Neural progenitor cell (in vitro differentiated cells): ENCODE data around the gene FLRT2. TPM values are rescaled to one million over a fixed set of nuclear protein-coding genes. Genes with fewer than 3 reads are reported as not detected.

ENCODE experiments used
- DNase-seq: peaks from one replicate; pipeline ENCODE4 v3.0.0-alpha.2; 2016; ENCODE audit warnings: low spot score
- H2AFZ ChIP-seq: fragments of 200-600 bp; sonication (generic); replicated peaks from 2 replicates; pipeline ENCODE4 v1.6.1; 2016; ENCODE audit warnings: antibody characterized with exemption
- H3F3A ChIP-seq: fragments of 200-600 bp; sonication (generic); 2 replicates; pipeline ENCODE4 v1.6.1; 2016; ENCODE audit warnings: antibody characterized with exemption, low read depth
- H3K27ac ChIP-seq: fragments of 200-600 bp; sonication (generic); 2 replicates; pipeline ENCODE4 v1.5.1; 2016; ENCODE audit warnings: mild to moderate bottlenecking
- H3K27me3 ChIP-seq: fragments of 200-600 bp; sonication (generic); 2 replicates; pipeline ENCODE4 v1.6.1; 2016; ENCODE audit warnings: mild to moderate bottlenecking, moderate library complexity
- H3K36me3 ChIP-seq: fragments of 200-600 bp; sonication (generic); 2 replicates; pipeline ENCODE4 v1.5.1; 2016
- H3K4me1 ChIP-seq: fragments of 200-600 bp; sonication (generic); 2 replicates; pipeline ENCODE4 v1.6.1; 2016; ENCODE audit warnings: mixed run types
- H3K4me2 ChIP-seq: fragments of 200-600 bp; sonication (generic); 2 replicates; pipeline ENCODE4 v1.6.1; 2016
- H3K4me3 ChIP-seq: fragments of 200-600 bp; sonication (generic); 2 replicates; pipeline ENCODE4 v1.5.1; 2016
- H3K79me2 ChIP-seq: fragments of 200-600 bp; sonication (generic); 2 replicates; pipeline ENCODE4 v1.6.1; 2016; ENCODE audit warnings: low read depth
- H3K9ac ChIP-seq: fragments of 200-600 bp; sonication (generic); 2 replicates; pipeline ENCODE4 v1.6.1; 2016
- H3K9me3 ChIP-seq: fragments of 200-600 bp; sonication (generic); 2 replicates; pipeline ENCODE4 v1.5.1; 2016; ENCODE audit warnings: low read depth
- H4K20me1 ChIP-seq: fragments of 200-600 bp; sonication (generic); 2 replicates; pipeline ENCODE4 v1.6.1; 2016; ENCODE audit warnings: low read depth
- H3K27ac Mint-ChIP-seq: 3 replicates; pipeline ENCODE4 v1.8.0; 2021; ENCODE audit warnings: mixed read lengths
- H3K27me3 Mint-ChIP-seq: 2 replicates; pipeline ENCODE4 v1.8.0; 2022; ENCODE audit warnings: low read depth, mild to moderate bottlenecking, inconsistent platforms, moderate library complexity, mixed read lengths; ENCODE audit not compliant: insufficient read depth
- H3K36me3 Mint-ChIP-seq: 3 replicates; pipeline ENCODE4 v1.8.0; 2021; ENCODE audit warnings: mixed read lengths
- H3K4me1 Mint-ChIP-seq: 3 replicates; pipeline ENCODE4 v1.8.0; 2021; ENCODE audit warnings: mixed read lengths
- H3K4me3 Mint-ChIP-seq: 3 replicates; pipeline ENCODE4 v1.8.0; 2021; ENCODE audit warnings: mild to moderate bottlenecking, moderate library complexity, mixed read lengths
- H3K9me3 Mint-ChIP-seq: 3 replicates; pipeline ENCODE4 v1.8.0; 2020; ENCODE audit warnings: mixed read lengths
- CTCF ChIP-seq: fragments of 200-600 bp; sonication (generic); IDR thresholded peaks from 2 replicates; pipeline ENCODE4 v1.5.1; 2017; ENCODE audit warnings: antibody characterized with exemption, mild to moderate bottlenecking
- EZH2 ChIP-seq: fragments of 200-600 bp; sonication (generic); IDR thresholded peaks from 2 replicates; pipeline ENCODE4 v1.6.1; 2017; ENCODE audit warnings: antibody characterized with exemption, mild to moderate bottlenecking, moderate library complexity
- EZH2phosphoT487 ChIP-seq: fragments of 200-600 bp; sonication (generic); IDR thresholded peaks from 2 replicates; pipeline ENCODE4 v1.6.1; 2017; ENCODE audit warnings: antibody characterized with exemption
- total RNA-seq: library from RNA; depleted of rRNA; stranded (reverse); fragments of >200 nt; gene quantifications from 2 replicates; pipeline ENCODE4 v1.2.3, GENCODE V29; 2015; ENCODE audit warnings: low replicate concordance

FLRT2 gene
- total RNA-seq, 1 donor from 2014 or later = 8.5 TPM

- Histone ChIP-seq H3K36me3 (no peaks in the 10 kb centered on the region), H3K27me3 (no peaks in the 10 kb centered on the region), H3K9ac (no peak overlapping the region), H2AFZ (no peak overlapping the region), H3F3A (no peaks in the 10 kb centered on the region), H3K79me2 (no peaks in the 10 kb centered on the region), H3K4me3 (no peak overlapping the region), H3K4me2 (no peak overlapping the region), H3K4me1 (no peaks in the 10 kb centered on the region), H4K20me1 (no peaks in the 10 kb centered on the region), H3K9me3 (no peaks in the 10 kb centered on the region), H3K27ac (no peak overlapping the region)
- TF ChIP-seq CTCF = no peak
- TF ChIP-seq EZH2phosphoT487 = no peak
- TF ChIP-seq EZH2 = no peak
- peaks cover 4% of the 10 kb centered on the region for H3K9me3 Mint-ChIP-seq
- DNase-seq = no peak
- H3K36me3 Mint-ChIP-seq = peaks cover 20% of the 10 kb centered on the region
- no peak overlapping the region for H3K4me3 Mint-ChIP-seq
- H3K27ac Mint-ChIP-seq = no peak overlapping the region
- H3K27me3 Mint-ChIP-seq = peaks cover 5% of the 10 kb centered on the region
- H3K4me1 Mint-ChIP-seq = no peaks in the 10 kb centered on the region
Measured at GRCh38 chr14:85625925-85626585, 96.1 kb downstream of the FLRT2 start.

DNA sequence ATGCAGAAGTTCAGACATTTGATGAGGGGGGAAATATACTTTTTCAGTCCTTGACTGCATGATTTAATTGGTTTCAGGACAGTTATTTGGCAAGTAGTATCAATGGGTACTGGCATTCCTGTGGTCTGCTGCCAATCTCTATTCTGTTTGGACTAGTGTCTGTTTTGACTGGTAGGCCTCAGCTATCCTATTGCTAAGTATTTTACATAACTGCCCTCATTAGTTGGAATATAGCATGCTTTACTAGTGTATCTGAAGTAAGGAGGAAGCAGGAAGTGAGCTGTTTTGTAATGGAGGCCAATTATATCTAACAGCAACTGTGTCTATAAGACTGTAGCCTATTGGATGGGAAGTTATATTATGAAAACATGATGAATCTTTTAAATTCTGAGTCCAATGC lies 104.3 kb downstream of the FLRT2 start:
- H3K36me3 Mint-ChIP-seq = no peaks in the 10 kb centered on the region
- Histone ChIP-seq H3K9ac (no peak overlapping the region), H3K4me1 (no peaks in the 10 kb centered on the region), H3K36me3 (no peaks in the 10 kb centered on the region), H3K79me2 (no peaks in the 10 kb centered on the region), H2AFZ (no peak overlapping the region), H3K4me2 (no peak overlapping the region), H3K27me3 (no peaks in the 10 kb centered on the region), H3K4me3 (no peak overlapping the region), H4K20me1 (no peaks in the 10 kb centered on the region), H3K9me3 (no peaks in the 10 kb centered on the region), H3K27ac (no peak overlapping the region), H3F3A (no peaks in the 10 kb centered on the region)
- H3K4me1 Mint-ChIP-seq = no peaks in the 10 kb centered on the region
- TF ChIP-seq EZH2 (no peak), EZH2phosphoT487 (no peak), CTCF (no peak)
- H3K27ac Mint-ChIP-seq = no peak overlapping the region
- H3K27me3 Mint-ChIP-seq = peaks cover 2% of the 10 kb centered on the region
- DNase-seq = no peak
- no peak overlapping the region for H3K4me3 Mint-ChIP-seq
- H3K9me3 Mint-ChIP-seq = no peaks in the 10 kb centered on the region

GRCh38 chr14:85644211-85644610 lies 114.3 kb downstream of the FLRT2 start:
- Histone ChIP-seq H4K20me1 (no peaks in the 10 kb centered on the region), H3K27ac (no peak overlapping the region), H3K9me3 (no peaks in the 10 kb centered on the region), H3K79me2 (no peaks in the 10 kb centered on the region), H3K4me1 (no peaks in the 10 kb centered on the region), H3K9ac (no peak overlapping the region), H3F3A (no peaks in the 10 kb centered on the region), H2AFZ (no peak overlapping the region), H3K4me3 (no peak overlapping the region), H3K27me3 (no peaks in the 10 kb centered on the region), H3K4me2 (no peak overlapping the region), H3K36me3 (no peaks in the 10 kb centered on the region)
- Mint-ChIP-seq H3K4me1 (no peaks in the 10 kb centered on the region), H3K27ac (no peak overlapping the region), H3K36me3 (no peaks in the 10 kb centered on the region), H3K9me3 (no peaks in the 10 kb centered on the region), H3K27me3 (no peaks in the 10 kb centered on the region), H3K4me3 (no peak overlapping the region)
- no peak for DNase-seq
- no peak for TF ChIP-seq EZH2phosphoT487
- no peak for TF ChIP-seq CTCF
- TF ChIP-seq EZH2 = no peak
